ENCODE results near the gene PUM2. TPM values are rescaled to one million over a fixed set of nuclear protein-coding genes. Genes with fewer than 3 reads are reported as not detected.

PUM2 gene
- total and polyA plus RNA-seq, 2 of the 13 experiments (the other 11 are each of a cell fraction or from before 2014, with no cell fraction given): 69.6 to 69.8 TPM

GRCh38 chr2:20215183-20216040, 135.2 kb downstream of the PUM2 start (continued):
- no peak; the same call in 1 of the 2 replicates for TF ChIP-seq LBX2 (CRISPR knock-in tag; IDR thresholded peaks at IDR 0.05; ENCODE audit: borderline replicate concordance)

DNA sequence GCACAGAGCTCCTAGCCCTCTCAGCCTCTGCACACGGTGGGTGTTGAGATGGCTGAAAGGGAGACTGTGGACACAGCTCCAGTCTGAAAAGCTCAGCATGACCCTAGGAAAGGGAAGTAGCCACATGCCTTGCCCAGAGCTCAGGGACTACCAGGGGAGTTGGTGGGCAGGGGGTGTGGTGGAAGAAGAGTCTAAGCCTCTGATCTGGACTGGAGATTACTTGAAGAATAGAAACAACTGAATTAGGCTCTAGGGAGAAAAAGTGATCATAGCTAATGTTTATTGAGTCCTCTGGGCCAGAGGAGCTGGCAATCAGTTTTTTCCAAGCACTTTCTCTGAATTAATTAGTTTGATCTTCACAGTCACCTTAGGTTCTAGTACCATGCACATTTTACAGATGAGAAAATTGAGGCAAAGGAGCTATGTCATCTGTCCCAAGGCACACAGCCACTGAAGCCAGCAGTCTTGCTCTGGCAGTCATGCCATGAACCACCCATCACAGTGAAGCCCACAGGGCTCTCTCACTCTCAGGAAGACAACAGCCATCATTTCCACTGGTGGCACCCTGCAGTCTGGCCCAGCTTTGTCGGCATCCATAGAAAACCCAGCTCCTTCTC, 136.0 kb downstream of the PUM2 start:
- in situ Hi-C loops (cut with HindIII; ENCODE audit: extremely low pct_ligation_motif_present, low pct_unique_long_range_greater_than_20kb) (no loop called here), intact Hi-C loops (cut with micrococcal nuclease; ENCODE audit: unreplicated experiment) (loop anchor here (1.0 kb wide), 1 partner anchor 9 kb away; no protein-coding TSS in a partner anchor)
- ATAC-seq (peak; percentile 15), FAIRE-seq (no peak), DNase-seq (ENCODE audit: low spot score) (no peak)
- H3K4me3 ChIP-seq (replicated peaks in 1 of 3; ENCODE audit: insufficient read depth in 1 of 3, low read depth in 2 of 3, low read length in 3 of 3): peak overlapping the region in 1 of 3 experiments; percentile 51; a peak in 3 of 6 replicates
- H2AFZ ChIP-seq (ENCODE audit: low read length): no peak overlapping the region
- no peaks in the 10 kb centered on the region for H4K20me1 ChIP-seq (ENCODE audit: insufficient read depth, low read length)
- peaks cover 100% of the 10 kb centered on the region for H3K4me1 ChIP-seq (ENCODE audit: insufficient read depth, low read length)
- no peaks in the 10 kb centered on the region for H3K27me3 ChIP-seq (ENCODE audit: control insufficient read depth in 1 of 2, insufficient read depth in 2 of 2, low read length in 2 of 2)
- peak overlapping the region; percentile 83 for H3K27ac ChIP-seq (ENCODE audit: extremely low read length, insufficient read depth, low read length)
- H3K36me3 ChIP-seq (replicated peaks in 1 of 2; ENCODE audit: control insufficient read depth in 1 of 2, insufficient read depth in 2 of 2, low read length in 2 of 2): no peaks in the 10 kb centered on the region; a peak in 1 of 5 replicates
- no peaks in the 10 kb centered on the region for H3K9me3 ChIP-seq (ENCODE audit: low read length)
- WGBS (ENCODE audit: low lambda C conversion rate): 6% methylated on average over 2 of the region's 2 CpGs
- ChIA-PET CTCF (ENCODE audit: low intra/inter-chr PET ratio, low total read pairs) (no interaction called here), POLR2A (interaction anchor here (0.9 to 3.3 kb wide), 8 partner anchors 9 to 163 kb away, joined by 3 to 59 read pairs (median 6); partner anchors contain the start of genes LAPTM4A and SDC1)
- H3K9ac ChIP-seq (ENCODE audit: insufficient read depth, low read depth, low read length): peak overlapping the region; percentile 52
- H3K79me2 ChIP-seq (ENCODE audit: insufficient read depth, low read length): peaks cover 52% of the 10 kb centered on the region
- H3K4me2 ChIP-seq (ENCODE audit: low read depth, low read length): peak overlapping the region; percentile 74
- BruUV-seq (replicated peaks): TSS peak; percentile 24
- TF ChIP-seq, protein P1, sequence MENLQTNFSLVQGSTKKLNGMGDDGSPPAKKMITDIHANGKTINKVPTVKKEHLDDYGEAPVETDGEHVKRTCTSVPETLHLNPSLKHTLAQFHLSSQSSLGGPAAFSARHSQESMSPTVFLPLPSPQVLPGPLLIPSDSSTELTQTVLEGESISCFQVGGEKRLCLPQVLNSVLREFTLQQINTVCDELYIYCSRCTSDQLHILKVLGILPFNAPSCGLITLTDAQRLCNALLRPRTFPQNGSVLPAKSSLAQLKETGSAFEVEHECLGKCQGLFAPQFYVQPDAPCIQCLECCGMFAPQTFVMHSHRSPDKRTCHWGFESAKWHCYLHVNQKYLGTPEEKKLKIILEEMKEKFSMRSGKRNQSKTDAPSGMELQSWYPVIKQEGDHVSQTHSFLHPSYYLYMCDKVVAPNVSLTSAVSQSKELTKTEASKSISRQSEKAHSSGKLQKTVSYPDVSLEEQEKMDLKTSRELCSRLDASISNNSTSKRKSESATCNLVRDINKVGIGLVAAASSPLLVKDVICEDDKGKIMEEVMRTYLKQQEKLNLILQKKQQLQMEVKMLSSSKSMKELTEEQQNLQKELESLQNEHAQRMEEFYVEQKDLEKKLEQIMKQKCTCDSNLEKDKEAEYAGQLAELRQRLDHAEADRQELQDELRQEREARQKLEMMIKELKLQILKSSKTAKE (CRISPR knock-in tag; IDR thresholded peaks at IDR 0.05; ENCODE audit: borderline replicate concordance): no peak
- TF ChIP-seq NR3C1 (CRISPR knock-in tag; IDR thresholded peaks at IDR 0.05) (no peak), PATZ1 (CRISPR knock-in tag; IDR thresholded peaks at IDR 0.05) (no peak), ZNF598 (CRISPR knock-in tag; IDR thresholded peaks at IDR 0.05; ENCODE audit: borderline replicate concordance) (peak; percentile 36; the same call in 1 of the 2 replicates), ZNF543 (CRISPR knock-in tag; IDR thresholded peaks at IDR 0.05) (no peak), ZNF780A (CRISPR knock-in tag; IDR thresholded peaks at IDR 0.05) (0 out of 2 replicates have a peak, but pooled peaks have one; percentile 11), KDM5A (IDR thresholded peaks at IDR 0.05; ENCODE audit: borderline replicate concordance, low read length) (no peak), ADNP (CRISPR knock-in tag; IDR thresholded peaks at IDR 0.05) (no peak), SMYD3 (CRISPR knock-in tag; IDR thresholded peaks at IDR 0.05) (no peak), ELF1 (CRISPR knock-in tag; IDR thresholded peaks at IDR 0.05) (no peak)
